Endothelial cell of umbilical vein (primary cell): ENCODE data around the gene CLEC6A.

Source experiments
- EZH2 ChIP-seq: IDR thresholded peaks from 2 replicates; pipeline ENCODE4 v1.6.1; 2012; ENCODE audit warnings: borderline replicate concordance, low read depth, mild to moderate bottlenecking, moderate library complexity, low read length, inconsistent platforms; ENCODE audit not compliant: severe bottlenecking
- GATA2 ChIP-seq: IDR thresholded peaks from 2 replicates; pipeline ENCODE4 v1.7.0; 2011; ENCODE audit warnings: low read depth, mild to moderate bottlenecking, moderate library complexity, mixed read lengths, low read length; ENCODE audit not compliant: insufficient read length, insufficient read depth
- JUN ChIP-seq: IDR thresholded peaks from 2 replicates; pipeline ENCODE4 v1.6.1; 2011; ENCODE audit warnings: borderline replicate concordance, low read depth; ENCODE audit not compliant: insufficient read length, insufficient read depth
- MYC ChIP-seq: IDR thresholded peaks from one replicate; pipeline ENCODE4 v1.6.1; 2011; ENCODE audit warnings: mild to moderate bottlenecking, low read depth, low read length
- POLR2A ChIP-seq: IDR thresholded peaks from 2 replicates; pipeline ENCODE4 v1.6.1; 2012; ENCODE audit warnings: low read depth, mild to moderate bottlenecking, control low read depth, low read length
- POLR2AphosphoS5 ChIP-seq: IDR thresholded peaks from 2 replicates; pipeline ENCODE4 v1.6.1; 2012; ENCODE audit warnings: low read depth, mild to moderate bottlenecking, control low read depth, low read length, moderate library complexity; ENCODE audit not compliant: insufficient read depth
- TF ChIP-seq, protein P1 (sequence below), 2 donors: IDR thresholded peaks; 1 replicate in 1 of 2; 2 replicates in 1 of 2; pipeline ENCODE4 v1.5.1; 2011; ENCODE audit warnings: low read length in 2 of 2, mild to moderate bottlenecking in 2 of 2, moderate library complexity in 2 of 2, control low read depth in 1 of 2, inconsistent platforms in 1 of 2, low read depth in 1 of 2; ENCODE audit not compliant: insufficient read depth in 1 of 2; ENCODE audit errors: extremely low read depth in 1 of 2
- TF ChIP-seq, protein P2 (sequence below): IDR thresholded peaks from 2 replicates; pipeline ENCODE4 v1.6.1; 2011; ENCODE audit not compliant: insufficient read depth, insufficient read length

DNA sequence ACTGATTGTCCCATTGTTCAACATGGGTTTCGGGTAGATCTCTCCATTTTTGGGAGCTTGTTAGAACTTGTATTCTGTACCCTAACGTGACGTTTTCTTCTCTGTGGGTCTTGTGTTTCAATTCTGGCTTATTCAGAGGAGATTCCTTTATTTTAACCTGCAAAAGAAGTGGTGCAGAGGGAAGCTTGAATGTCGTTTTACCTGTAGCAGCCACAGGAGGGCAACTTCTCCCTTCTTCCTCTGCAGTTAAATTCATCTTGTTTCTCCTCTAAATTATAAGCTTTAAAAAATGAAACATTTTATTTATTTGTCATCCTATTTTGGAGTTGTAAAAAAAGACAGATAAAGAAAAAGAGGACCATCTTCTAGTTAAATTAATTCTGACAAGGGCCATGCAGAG is 43.9 kb downstream of the CLEC6A start:
- TF ChIP-seq POLR2AphosphoS5 = no peak
- TF ChIP-seq, protein P1, sequence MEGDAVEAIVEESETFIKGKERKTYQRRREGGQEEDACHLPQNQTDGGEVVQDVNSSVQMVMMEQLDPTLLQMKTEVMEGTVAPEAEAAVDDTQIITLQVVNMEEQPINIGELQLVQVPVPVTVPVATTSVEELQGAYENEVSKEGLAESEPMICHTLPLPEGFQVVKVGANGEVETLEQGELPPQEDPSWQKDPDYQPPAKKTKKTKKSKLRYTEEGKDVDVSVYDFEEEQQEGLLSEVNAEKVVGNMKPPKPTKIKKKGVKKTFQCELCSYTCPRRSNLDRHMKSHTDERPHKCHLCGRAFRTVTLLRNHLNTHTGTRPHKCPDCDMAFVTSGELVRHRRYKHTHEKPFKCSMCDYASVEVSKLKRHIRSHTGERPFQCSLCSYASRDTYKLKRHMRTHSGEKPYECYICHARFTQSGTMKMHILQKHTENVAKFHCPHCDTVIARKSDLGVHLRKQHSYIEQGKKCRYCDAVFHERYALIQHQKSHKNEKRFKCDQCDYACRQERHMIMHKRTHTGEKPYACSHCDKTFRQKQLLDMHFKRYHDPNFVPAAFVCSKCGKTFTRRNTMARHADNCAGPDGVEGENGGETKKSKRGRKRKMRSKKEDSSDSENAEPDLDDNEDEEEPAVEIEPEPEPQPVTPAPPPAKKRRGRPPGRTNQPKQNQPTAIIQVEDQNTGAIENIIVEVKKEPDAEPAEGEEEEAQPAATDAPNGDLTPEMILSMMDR (IDR thresholded peaks at IDR 0.05; ENCODE audit: extremely low read depth in 1 of 2, insufficient read depth in 1 of 2, low read depth in 1 of 2, low read length in 2 of 2) = no peak
- TF ChIP-seq POLR2A = no peak
- TF ChIP-seq, protein P2, sequence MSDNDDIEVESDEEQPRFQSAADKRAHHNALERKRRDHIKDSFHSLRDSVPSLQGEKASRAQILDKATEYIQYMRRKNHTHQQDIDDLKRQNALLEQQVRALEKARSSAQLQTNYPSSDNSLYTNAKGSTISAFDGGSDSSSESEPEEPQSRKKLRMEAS = no peak
- TF ChIP-seq JUN = no peak
- no peak for TF ChIP-seq EZH2
- no peak for TF ChIP-seq GATA2
- TF ChIP-seq MYC = no peak
